Liver (tissue), 3 donors: ENCODE measurements around the gene NFIA.

Experiments
- CTCF ChIP-seq: fragments of 150-350 bp; IDR thresholded peaks from 2 replicates; pipeline ENCODE4 v1.5.1; 2017; ENCODE audit warnings: improper control_type of control experiment, low read depth, low read length; ENCODE audit not compliant: missing input control
- MAX ChIP-seq: IDR thresholded peaks from 2 replicates; pipeline ENCODE4 v1.6.1; 2016; ENCODE audit warnings: antibody characterized with exemption
- NR2F2 ChIP-seq: IDR thresholded peaks from 2 replicates; pipeline ENCODE4 v1.6.1; 2016; ENCODE audit warnings: antibody characterized with exemption
- TAF1 ChIP-seq: conservative IDR thresholded peaks from 2 replicates; pipeline ENCODE4 v1.6.1; 2016; ENCODE audit warnings: antibody characterized with exemption, mild to moderate bottlenecking
- TF ChIP-seq, protein P1 (sequence below): IDR thresholded peaks from 2 replicates; pipeline ENCODE4 v1.6.1; 2016; ENCODE audit warnings: antibody characterized with exemption, mild to moderate bottlenecking
- donor health status: healthy.
- donor health status: healthy.

DNA sequence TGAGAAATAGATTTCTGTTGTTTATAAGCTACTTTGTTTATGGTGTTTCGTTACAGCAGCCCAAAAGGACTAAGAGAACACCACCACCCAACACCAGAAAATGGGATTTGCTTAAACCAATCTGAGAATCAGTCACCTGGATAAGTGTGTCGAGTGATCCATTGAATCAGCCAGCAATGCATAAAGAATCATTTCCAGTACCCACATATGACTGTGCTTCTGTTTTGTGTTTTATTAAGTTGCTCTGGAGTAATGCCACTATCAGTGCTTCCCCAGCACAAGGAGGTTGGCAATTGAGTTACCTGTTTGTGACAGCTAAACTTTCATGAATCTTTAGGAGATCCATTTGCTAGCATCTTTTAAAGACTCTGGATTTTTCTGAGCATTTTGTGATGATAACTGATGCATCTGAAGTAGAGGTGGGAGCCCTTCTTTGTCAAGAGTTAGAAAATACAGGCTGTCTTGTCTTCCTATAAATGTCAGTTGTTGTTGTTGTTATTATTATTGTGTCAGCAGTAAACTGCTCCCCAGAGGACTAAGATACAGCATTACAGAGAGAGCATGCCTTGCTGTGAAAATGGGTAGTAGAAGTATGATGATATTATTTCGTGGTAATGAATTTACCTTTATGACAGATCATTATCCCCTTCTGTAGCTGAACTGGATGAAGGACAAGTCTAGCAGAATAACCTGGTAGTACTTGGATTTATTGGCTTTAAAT lies 225.2 kb downstream of the NFIA start:
- TF ChIP-seq CTCF (no peak), NR2F2 (no peak), TAF1 (no peak), MAX (no peak)
- TF ChIP-seq, protein P1, sequence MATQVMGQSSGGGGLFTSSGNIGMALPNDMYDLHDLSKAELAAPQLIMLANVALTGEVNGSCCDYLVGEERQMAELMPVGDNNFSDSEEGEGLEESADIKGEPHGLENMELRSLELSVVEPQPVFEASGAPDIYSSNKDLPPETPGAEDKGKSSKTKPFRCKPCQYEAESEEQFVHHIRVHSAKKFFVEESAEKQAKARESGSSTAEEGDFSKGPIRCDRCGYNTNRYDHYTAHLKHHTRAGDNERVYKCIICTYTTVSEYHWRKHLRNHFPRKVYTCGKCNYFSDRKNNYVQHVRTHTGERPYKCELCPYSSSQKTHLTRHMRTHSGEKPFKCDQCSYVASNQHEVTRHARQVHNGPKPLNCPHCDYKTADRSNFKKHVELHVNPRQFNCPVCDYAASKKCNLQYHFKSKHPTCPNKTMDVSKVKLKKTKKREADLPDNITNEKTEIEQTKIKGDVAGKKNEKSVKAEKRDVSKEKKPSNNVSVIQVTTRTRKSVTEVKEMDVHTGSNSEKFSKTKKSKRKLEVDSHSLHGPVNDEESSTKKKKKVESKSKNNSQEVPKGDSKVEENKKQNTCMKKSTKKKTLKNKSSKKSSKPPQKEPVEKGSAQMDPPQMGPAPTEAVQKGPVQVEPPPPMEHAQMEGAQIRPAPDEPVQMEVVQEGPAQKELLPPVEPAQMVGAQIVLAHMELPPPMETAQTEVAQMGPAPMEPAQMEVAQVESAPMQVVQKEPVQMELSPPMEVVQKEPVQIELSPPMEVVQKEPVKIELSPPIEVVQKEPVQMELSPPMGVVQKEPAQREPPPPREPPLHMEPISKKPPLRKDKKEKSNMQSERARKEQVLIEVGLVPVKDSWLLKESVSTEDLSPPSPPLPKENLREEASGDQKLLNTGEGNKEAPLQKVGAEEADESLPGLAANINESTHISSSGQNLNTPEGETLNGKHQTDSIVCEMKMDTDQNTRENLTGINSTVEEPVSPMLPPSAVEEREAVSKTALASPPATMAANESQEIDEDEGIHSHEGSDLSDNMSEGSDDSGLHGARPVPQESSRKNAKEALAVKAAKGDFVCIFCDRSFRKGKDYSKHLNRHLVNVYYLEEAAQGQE = no peak
